CD8-positive, alpha-beta memory T cell (primary cell): Measurements from ENCODE around the gene TLCD3B. TPM values are rescaled to one million over a fixed set of nuclear protein-coding genes. Genes with fewer than 3 reads are reported as not detected.
"Not testable (repeated sequence)": the region's sequence is repeated elsewhere in the genome, so short reads cannot be mapped to it uniquely, and the experiment has no call there.

ENCODE experiments used
- CTCF ChIA-PET: fragments of 350-600 bp; sonication (Branson Sonifier 250); formaldehyde crosslinking; loops from one replicate; lab custom pipeline; 2021; ENCODE audit warnings: antibody characterized with exemption; lab: Charles Lee
- POLR2A ChIA-PET: fragments of 350-600 bp; sonication (Branson Sonifier 250); formaldehyde crosslinking; loops from one replicate; lab custom pipeline; 2021; ENCODE audit warnings: antibody characterized with exemption; lab: Charles Lee
- DNase-seq, 5 donors: peaks; one replicate each; pipeline versions ENCODE4 v3.0.0 to v3.0.0-alpha.2; 2020 to 2022; ENCODE audit warnings: mixed read lengths in 1 of 5
- H3K27ac ChIP-seq: one replicate; pipeline ENCODE4 v1.7.0; 2013; ENCODE audit warnings: low read depth, mild to moderate bottlenecking, low read length, moderate library complexity
- H3K27me3 ChIP-seq: 2 replicates; pipeline ENCODE4 v1.7.0; 2013; ENCODE audit warnings: low read length, mild to moderate bottlenecking; ENCODE audit not compliant: insufficient read depth, poor library complexity, severe bottlenecking
- H3K36me3 ChIP-seq: 2 replicates; pipeline ENCODE4 v1.7.0; 2013; ENCODE audit warnings: mild to moderate bottlenecking, low read length, moderate library complexity; ENCODE audit not compliant: insufficient read depth
- H3K4me1 ChIP-seq: 2 replicates; pipeline ENCODE4 v1.7.0; 2013; ENCODE audit warnings: mild to moderate bottlenecking, low read length, moderate library complexity; ENCODE audit not compliant: insufficient read depth
- H3K4me3 ChIP-seq: 2 replicates; pipeline ENCODE4 v1.7.0; 2013; ENCODE audit warnings: mild to moderate bottlenecking, low read length
- H3K9me3 ChIP-seq: 2 replicates; pipeline ENCODE4 v1.7.0; 2013; ENCODE audit warnings: mild to moderate bottlenecking, low read length
- H3K27ac Mint-ChIP-seq, 8 donors: one replicate each; pipeline ENCODE4 v1.8.0; 2020 to 2021; ENCODE audit warnings: mixed read lengths in 8 of 8, mild to moderate bottlenecking in 6 of 8, inconsistent platforms in 3 of 8, moderate library complexity in 3 of 8
- H3K27me3 Mint-ChIP-seq, 2 donors: one replicate each; pipeline ENCODE4 v1.8.0; 2020 to 2021; ENCODE audit warnings: mixed read lengths in 2 of 2, mild to moderate bottlenecking in 1 of 2, moderate library complexity in 1 of 2
- H3K36me3 Mint-ChIP-seq, 3 donors: one replicate each; pipeline ENCODE4 v1.8.0; 2020 to 2021; ENCODE audit warnings: mixed read lengths in 3 of 3, inconsistent platforms in 1 of 3, mild to moderate bottlenecking in 1 of 3
- H3K4me1 Mint-ChIP-seq, 3 donors: one replicate each; pipeline ENCODE4 v1.8.0; 2020 to 2021; ENCODE audit warnings: mixed read lengths in 3 of 3, inconsistent platforms in 1 of 3, mild to moderate bottlenecking in 1 of 3
- H3K4me3 Mint-ChIP-seq, 7 donors: one replicate each; pipeline ENCODE4 v1.8.0; 2020 to 2021; ENCODE audit warnings: mixed read lengths in 7 of 7, mild to moderate bottlenecking in 6 of 7, moderate library complexity in 4 of 7, inconsistent platforms in 2 of 7
- H3K9me3 Mint-ChIP-seq, 5 donors: one replicate each; pipeline ENCODE4 v1.8.0; 2020 to 2022; ENCODE audit warnings: mixed read lengths in 5 of 5, mild to moderate bottlenecking in 3 of 5, moderate library complexity in 2 of 5, inconsistent platforms in 1 of 5
- polyA plus RNA-seq: library from polyadenylated mRNA; unstranded; fragments of 300-500 nt; fragmentation: Illumina TruSeq; gene quantifications from one replicate; pipeline ENCODE4 v1.2.3, GENCODE V29; 2021
- total RNA-seq, 2 experiments: library from RNA; stranded (reverse); gene quantifications; one replicate each; pipeline ENCODE4 v1.2.3, GENCODE V29; 2021

TLCD3B gene
- total and polyA plus RNA-seq, 3 experiments from 2014 or later = 0.55 to 0.84 TPM; not detected in 1

DNA sequence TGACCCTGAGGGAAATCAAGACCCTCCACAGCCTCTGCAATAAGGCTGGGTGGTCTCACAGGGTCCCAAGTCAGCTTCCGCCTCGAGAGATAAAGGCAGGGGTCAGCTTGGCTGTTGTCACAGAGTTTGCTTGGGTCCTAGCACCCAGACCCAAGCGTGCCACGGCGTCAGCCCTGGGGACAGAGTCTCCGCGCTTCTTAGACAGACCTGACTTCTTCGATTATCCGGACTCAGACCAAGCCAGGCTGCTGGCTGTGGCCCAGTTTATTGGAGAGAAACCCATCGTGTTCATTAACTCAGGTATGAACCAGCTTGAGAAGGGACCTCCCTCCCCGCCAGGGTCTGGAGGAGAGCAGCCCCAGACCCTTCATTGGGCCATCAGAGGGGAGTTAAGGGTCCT is 7.5 kb downstream of the TLCD3B start:
- peaks cover 5 to 12% (median 7%) of the 10 kb centered on the region in 3 donors for H3K4me1 Mint-ChIP-seq
- no peak overlapping the region for H3K4me3 Mint-ChIP-seq

DNA sequence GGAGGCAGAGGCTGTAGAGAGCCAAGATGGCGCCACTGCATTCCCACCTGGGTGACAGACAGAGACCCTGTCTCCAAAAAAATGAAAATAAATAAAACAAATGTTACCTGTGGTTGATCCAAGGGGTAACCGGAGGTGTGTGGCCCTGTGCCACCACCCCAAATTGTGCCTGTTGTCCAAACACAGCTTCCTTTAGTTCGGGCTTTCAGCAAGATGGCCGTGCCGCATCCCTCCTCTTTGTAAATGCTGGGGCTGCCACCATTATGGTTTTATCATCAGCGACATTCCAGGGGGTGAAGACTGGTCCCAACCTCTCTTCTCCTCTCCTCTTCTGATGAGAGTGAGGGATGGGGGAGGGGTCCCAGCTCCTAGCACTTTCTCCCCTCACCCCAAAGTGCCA is 8.2 kb downstream of the TLCD3B start, which contains the start of gene C16orf92:
Gene C16orf92, plus strand, starts transcription at position 312 of the 400 bp plus-strand sequence. CDS start 143 bp downstream, outside the sequence.
- Mint-ChIP-seq H3K27ac (no peak within 1 kb of the TSS), H3K27me3 (peaks cover 22 to 25% of the 10 kb centered on the region in 2 donors), H3K36me3 (peaks cover 0 to 5% (median 0%) of the 10 kb centered on the region in 3 donors), H3K9me3 (no peaks in the 10 kb centered on the region), H3K4me3 (no peak within 1 kb of the TSS), H3K4me1 (peaks cover 5 to 12% (median 7%) of the 10 kb centered on the region in 3 donors)
- ChIA-PET CTCF (interaction anchor here (1.0 to 1.2 kb wide), 3 partner anchors 8 to 331 kb away, joined by 3 to 4 read pairs (median 3); partner anchors contain the start of gene TLCD3B), POLR2A (no interaction called here)
- Histone ChIP-seq H3K27me3 (no peaks in the 10 kb centered on the region), H3K4me3 (no peak within 1 kb of the TSS), H3K4me1 (peaks cover 11% of the 10 kb centered on the region), H3K36me3 (no peaks in the 10 kb centered on the region), H3K9me3 (no peaks in the 10 kb centered on the region), H3K27ac (no peak within 1 kb of the TSS)
- no peak for DNase-seq

More for the DNA sequence above, 7.5 kb downstream of the TLCD3B start:
- no peak overlapping the region for H3K4me3 ChIP-seq
- ChIA-PET CTCF (interaction anchor here (1.0 kb wide), 1 partner anchor 332 kb away, joined by 4 read pairs; no protein-coding TSS in a partner anchor), POLR2A (no interaction called here)
- peaks cover 0 to 5% (median 0%) of the 10 kb centered on the region in 3 donors for H3K36me3 Mint-ChIP-seq
- DNase-seq = no peak
- no peaks in the 10 kb centered on the region for H3K36me3 ChIP-seq
- peaks cover 11% of the 10 kb centered on the region for H3K4me1 ChIP-seq
- H3K9me3 ChIP-seq = no peaks in the 10 kb centered on the region
- no peak overlapping the region for H3K27ac Mint-ChIP-seq
- H3K27me3 Mint-ChIP-seq = peaks cover 26 to 32% of the 10 kb centered on the region in 2 donors
- no peaks in the 10 kb centered on the region for H3K27me3 ChIP-seq
- H3K27ac ChIP-seq = no peak overlapping the region
- no peaks in the 10 kb centered on the region for H3K9me3 Mint-ChIP-seq

DNA sequence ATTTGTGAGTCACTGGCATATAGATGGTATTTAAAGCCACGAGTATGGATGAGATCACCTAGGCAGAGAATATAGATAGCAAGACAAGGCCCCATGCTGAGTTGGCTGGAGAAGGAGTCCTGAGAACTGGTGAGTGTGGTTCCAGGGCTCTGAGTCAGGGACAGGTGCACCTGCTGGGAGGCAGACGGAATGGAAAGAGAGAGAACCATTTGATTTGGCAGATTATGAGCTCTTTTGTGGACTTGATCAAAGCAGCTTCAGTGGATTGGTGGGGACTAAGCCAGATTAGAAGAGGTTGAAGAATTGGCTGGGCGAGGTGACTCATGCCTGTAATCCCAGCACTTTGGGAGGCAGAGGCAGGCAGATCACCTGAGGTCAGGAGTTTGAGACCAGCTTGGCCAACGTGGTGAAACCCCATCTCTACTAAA is 12.3 kb downstream of the TLCD3B start:
- Mint-ChIP-seq H3K4me3 (peak overlapping the region in 1 of 7 donors; percentile 26), H3K36me3 (peaks cover 0 to 1% (median 0%) of the 10 kb centered on the region in 3 donors), H3K27me3 (peaks cover 5 to 6% of the 10 kb centered on the region in 2 donors), H3K9me3 (no peaks in the 10 kb centered on the region), H3K27ac (peak overlapping the region in 2 of 8 donors; percentile 45 to 53), H3K4me1 (peaks cover 5 to 12% (median 7%) of the 10 kb centered on the region in 3 donors)
- DNase-seq = no peak
- Histone ChIP-seq H3K4me1 (peaks cover 11% of the 10 kb centered on the region), H3K27me3 (no peaks in the 10 kb centered on the region), H3K36me3 (no peaks in the 10 kb centered on the region), H3K4me3 (no peak overlapping the region), H3K27ac (no peak overlapping the region), H3K9me3 (no peaks in the 10 kb centered on the region)
- ChIA-PET POLR2A (no interaction called here), CTCF (interaction anchor here (1.1 to 2.7 kb wide), 4 partner anchors 13 to 328 kb away, joined by 4 to 11 read pairs (median 5); no protein-coding TSS in a partner anchor)

DNA sequence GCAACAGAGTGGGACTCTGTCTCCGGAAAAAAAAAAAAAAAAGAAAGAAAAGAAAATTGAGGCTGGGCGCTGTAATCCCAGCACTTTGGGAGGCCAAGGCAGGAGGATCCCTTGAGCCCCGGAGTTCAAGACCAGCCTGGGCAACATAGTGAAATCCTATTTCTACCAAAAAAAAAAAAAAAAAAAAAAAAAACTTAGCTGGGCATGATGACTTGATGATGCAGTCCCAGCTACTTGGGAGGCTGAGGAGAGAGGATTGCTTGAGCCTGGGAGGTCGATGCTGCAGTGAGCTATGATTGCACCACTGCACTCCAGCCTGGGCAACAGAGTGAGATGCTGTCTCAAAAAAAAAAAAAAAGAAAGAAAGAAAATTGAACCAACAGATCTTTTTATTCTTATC is 13.1 kb downstream of the TLCD3B start:
- DNase-seq, H3K4me3 ChIP-seq, H3K9me3 ChIP-seq, H3K27me3 ChIP-seq, H3K27ac Mint-ChIP-seq, H3K4me3 Mint-ChIP-seq, H3K27me3 Mint-ChIP-seq, H3K9me3 Mint-ChIP-seq, H3K36me3 Mint-ChIP-seq, H3K27ac ChIP-seq, H3K36me3 ChIP-seq: not testable (repeated sequence)
- ChIA-PET CTCF (interaction anchor here (0.9 to 2.7 kb wide), 5 partner anchors 14 to 327 kb away, joined by 4 to 11 read pairs (median 5); no protein-coding TSS in a partner anchor), POLR2A (interaction anchor here (0.6 kb wide), 3 partner anchors 318 to 389 kb away, joined by 3 to 5 read pairs (median 3); no protein-coding TSS in a partner anchor)
- H3K4me1 Mint-ChIP-seq = peaks cover 5 to 12% (median 7%) of the 10 kb centered on the region in 3 donors
- peaks cover 11% of the 10 kb centered on the region for H3K4me1 ChIP-seq

DNA sequence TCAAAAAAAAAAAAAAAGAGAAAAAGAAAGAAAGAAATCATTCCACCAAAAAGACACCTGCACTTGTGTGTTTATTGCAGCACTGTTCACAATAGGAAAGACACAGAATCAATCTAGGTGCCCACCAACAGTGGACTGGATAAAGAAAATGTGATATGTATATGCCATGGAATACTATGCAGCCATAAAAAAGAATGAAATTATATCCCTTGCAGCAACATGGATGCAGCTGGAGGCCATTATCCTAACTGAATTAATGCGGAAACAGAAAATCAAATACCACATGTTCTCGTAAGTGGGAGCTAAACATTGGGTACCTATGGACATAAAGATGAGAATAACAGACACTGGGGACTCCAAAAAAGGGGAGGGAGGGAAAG is 13.8 kb downstream of the TLCD3B start:
- Histone ChIP-seq H3K9me3 (no peaks in the 10 kb centered on the region), H3K4me3 (no peak overlapping the region), H3K36me3 (no peaks in the 10 kb centered on the region), H3K27me3 (no peaks in the 10 kb centered on the region), H3K4me1 (peaks cover 11% of the 10 kb centered on the region), H3K27ac (no peak overlapping the region)
- Mint-ChIP-seq H3K36me3 (peaks cover 0 to 1% (median 0%) of the 10 kb centered on the region in 3 donors), H3K27ac (no peak overlapping the region), H3K4me3 (no peak overlapping the region), H3K27me3 (peaks cover 5 to 8% of the 10 kb centered on the region in 2 donors), H3K9me3 (no peaks in the 10 kb centered on the region), H3K4me1 (peaks cover 5 to 12% (median 7%) of the 10 kb centered on the region in 3 donors)
- POLR2A ChIA-PET = no interaction called here
- no peak for DNase-seq
- CTCF ChIA-PET = no interaction called here

DNA sequence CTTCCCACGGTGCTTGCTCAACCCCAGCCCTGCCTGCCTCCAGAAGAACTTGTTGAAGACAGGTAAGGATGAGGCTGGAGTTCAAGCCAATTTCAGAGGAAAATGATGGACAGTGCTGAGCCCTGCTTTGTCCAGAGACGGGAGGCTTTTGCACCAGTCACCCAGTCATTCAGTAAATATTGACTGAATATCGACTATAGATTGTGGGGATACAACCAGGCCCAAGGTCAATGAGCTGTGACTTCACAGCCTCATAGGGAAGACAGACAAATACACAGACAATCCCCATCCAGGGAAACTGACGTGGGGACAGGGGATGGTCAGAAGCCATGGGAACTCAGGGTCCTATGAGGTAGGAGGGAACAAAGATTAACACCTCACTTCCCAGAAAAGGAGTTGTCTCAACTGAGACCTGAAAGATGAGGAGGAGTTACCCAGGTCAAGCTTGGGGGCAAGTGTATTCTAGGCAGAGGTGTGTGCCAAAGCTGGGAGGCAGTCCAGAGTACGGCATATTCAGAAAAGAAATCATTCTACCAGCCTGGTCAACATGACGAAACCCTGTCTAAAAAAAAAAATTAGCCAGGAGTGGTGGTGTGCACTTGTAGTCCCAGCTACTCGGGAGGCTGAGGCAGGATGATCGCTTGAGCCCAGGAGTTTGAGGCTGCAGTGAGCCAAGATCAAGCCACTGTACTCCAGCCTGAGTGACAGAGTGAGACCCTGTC is 14.4 kb downstream of the TLCD3B start:
- Histone ChIP-seq H3K4me1 (peaks cover 9% of the 10 kb centered on the region), H3K27ac (no peak overlapping the region), H3K9me3 (no peaks in the 10 kb centered on the region), H3K36me3 (no peaks in the 10 kb centered on the region), H3K4me3 (no peak overlapping the region), H3K27me3 (no peaks in the 10 kb centered on the region)
- ChIA-PET POLR2A (no interaction called here), CTCF (no interaction called here)
- Mint-ChIP-seq H3K9me3 (no peaks in the 10 kb centered on the region), H3K27me3 (peaks cover 11 to 12% of the 10 kb centered on the region in 2 donors), H3K4me3 (no peak overlapping the region), H3K36me3 (peaks cover 0 to 1% (median 0%) of the 10 kb centered on the region in 3 donors), H3K27ac (no peak overlapping the region), H3K4me1 (peaks cover 9 to 16% (median 11%) of the 10 kb centered on the region in 3 donors)
- DNase-seq = no peak

DNA sequence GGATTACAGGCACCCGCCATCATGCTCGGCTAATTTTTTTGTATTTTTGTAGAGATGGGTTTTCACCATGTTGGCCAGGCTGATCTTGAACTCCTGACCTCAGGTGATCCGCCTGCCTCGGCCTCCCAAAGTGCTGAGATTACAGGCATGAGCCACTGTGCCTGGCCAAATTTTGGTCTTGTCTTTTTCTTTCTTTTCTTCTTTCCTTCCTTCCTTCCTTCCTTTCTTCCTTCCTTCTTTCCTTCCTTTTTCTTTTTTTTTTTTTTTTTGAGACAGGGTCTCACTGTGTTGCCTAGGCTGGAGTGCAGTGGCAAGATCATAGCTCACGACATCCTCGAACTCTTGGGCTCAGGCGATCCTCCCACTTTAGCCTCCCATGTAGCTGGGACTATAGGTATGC is 15.6 kb downstream of the TLCD3B start:
- POLR2A ChIA-PET, H3K9me3 Mint-ChIP-seq, H3K36me3 Mint-ChIP-seq, H3K36me3 ChIP-seq, H3K27ac ChIP-seq, H3K4me3 ChIP-seq, H3K9me3 ChIP-seq, DNase-seq, H3K27me3 ChIP-seq, H3K27me3 Mint-ChIP-seq, CTCF ChIA-PET, H3K4me1 ChIP-seq: not testable (repeated sequence)
- Mint-ChIP-seq H3K4me3 (peak overlapping the region in 1 of 7 donors; percentile 60), H3K27ac (peak overlapping the region in 1 of 8 donors; percentile 10), H3K4me1 (peaks cover 5 to 10% (median 5%) of the 10 kb centered on the region in 3 donors)

DNA sequence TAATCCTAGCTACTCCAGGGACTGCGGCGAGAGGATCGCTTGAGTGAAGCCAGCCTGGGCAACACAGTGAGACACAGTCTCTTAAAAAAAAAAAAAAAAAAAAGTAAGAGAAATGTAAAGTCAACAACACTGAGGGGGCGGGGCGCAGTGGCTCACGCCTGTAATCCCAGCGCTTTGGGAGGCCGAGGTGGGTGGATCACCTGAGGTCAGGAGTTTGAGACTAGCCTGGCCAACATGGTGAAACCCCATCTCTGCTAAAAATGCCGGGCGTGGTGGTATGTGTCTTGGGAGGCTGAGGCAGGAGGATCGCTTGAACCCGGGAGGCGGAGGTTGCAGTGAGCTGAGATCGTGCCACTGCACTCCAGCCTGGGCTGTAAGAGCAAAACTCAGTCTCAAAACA is 18.5 kb downstream of the TLCD3B start:
- Mint-ChIP-seq H3K27me3 (peaks cover 19 to 28% of the 10 kb centered on the region in 2 donors), H3K4me3 (peak overlapping the region in 3 of 7 donors; percentile 41 to 65 (median 48)), H3K4me1 (peaks cover 5 to 16% (median 7%) of the 10 kb centered on the region in 3 donors)
- H3K9me3 Mint-ChIP-seq, H3K36me3 Mint-ChIP-seq, CTCF ChIA-PET, H3K27me3 ChIP-seq, H3K4me1 ChIP-seq, POLR2A ChIA-PET, H3K4me3 ChIP-seq, H3K36me3 ChIP-seq, DNase-seq, H3K27ac ChIP-seq, H3K27ac Mint-ChIP-seq, H3K9me3 ChIP-seq: not testable (repeated sequence)
